ENCODE measurements around the gene GTPBP1.

The GTPBP1 gene

DNA sequence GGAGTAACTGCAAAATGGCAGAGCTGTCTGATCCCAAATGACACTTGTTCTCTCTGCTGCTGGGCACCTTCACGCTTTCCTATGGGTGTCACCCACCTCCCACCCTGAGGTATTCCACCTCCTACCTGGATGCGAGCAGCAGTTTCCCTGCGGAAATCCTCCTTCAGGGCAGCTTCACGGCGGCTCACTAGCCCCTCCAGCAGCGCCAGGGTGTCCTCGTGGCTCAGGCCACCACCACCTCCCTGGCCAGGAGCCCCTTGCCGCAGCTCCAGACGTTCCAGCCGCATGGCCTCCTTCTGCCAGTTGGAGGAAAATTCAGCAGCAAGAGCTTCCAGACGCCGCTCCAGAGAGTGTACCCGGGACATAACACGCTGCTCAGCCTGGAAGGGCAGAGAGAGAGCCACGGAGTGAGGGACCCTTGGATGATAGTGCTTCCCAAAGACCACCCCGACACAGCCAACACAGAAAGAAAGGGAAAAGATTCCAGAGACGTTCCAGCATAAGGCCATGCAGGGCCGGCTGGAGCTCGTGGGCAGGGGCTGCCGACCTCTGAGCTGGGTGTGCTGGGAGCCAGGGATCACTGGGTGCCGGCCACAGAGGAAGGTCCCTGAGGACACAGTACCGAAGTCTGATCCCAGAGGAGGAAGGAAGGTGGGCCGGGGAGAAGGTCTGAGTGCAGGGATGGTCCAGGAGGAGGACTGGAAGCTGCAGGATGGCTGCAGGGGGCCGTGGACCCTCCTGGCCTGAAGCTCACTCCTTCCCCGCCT is 36.6 kb downstream of the GTPBP1 start:
- DNase-seq, result no peak

- DNase-seq, result no peak
These were observed 39.2 kb downstream of the GTPBP1 start for GRCh38 chr22:38744981-38745380.

DNA sequence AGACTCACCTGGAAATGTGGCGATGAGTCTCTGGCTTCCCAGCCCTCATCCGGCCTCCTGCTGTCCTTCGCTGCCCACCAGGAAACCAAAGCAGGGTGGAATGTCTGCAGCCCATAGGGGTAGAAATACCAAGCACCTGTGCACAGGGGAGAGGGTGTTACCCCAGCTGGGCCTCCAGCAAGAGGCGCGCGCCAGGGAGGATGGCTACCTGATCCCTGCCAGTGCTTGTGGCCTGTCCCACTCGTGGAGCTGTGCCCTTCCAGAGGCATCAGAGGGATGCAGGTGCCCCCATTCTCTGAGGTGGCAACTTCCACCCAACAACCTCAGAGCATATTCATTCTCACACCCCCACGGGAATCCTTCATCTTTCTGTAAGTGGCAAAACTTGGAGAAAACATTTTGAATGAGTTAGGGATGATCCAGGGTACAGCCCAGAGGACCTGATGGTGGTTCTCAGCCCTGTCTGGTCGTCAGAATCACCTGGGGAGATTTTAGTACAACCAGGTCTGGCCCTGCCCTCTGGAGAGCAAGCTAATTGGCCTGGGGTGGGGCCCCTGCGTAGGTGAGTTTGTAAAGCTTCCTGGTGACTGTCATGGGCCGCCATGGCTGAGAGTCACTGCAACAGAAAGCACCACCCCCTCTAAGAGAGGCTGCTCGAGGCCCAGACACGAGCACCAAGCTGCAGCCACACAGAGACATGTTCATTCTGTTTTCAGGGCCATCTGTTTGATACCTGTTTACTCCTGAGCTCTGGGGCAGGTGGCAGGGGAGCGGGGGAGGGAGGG is 40.1 kb downstream of the GTPBP1 start:
- no peak for DNase-seq

- DNase-seq, result no peak
These were observed 42.9 kb downstream of the GTPBP1 start for GRCh38 chr22:38748487-38749136.

DNA sequence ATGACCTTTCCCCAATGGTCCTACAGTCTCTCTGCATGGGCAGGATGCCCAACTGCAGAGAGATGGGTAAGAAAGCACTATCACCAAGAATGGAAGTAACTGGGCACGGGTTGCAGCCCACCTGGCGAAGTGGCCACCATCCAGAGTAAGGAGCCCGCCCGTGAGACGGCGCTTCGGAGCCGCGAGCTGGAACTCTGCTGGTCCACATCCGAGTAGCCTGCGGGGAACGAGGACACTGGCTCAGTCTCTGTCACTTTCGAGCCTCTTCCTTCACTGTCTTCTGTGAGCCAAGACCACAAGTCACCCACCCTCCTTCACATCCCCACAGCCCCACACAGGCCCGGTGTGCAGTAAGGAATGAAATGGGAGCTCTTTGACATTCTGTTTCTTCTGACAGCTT is 44.4 kb downstream of the GTPBP1 start:
- DNase-seq, result no peak

DNA sequence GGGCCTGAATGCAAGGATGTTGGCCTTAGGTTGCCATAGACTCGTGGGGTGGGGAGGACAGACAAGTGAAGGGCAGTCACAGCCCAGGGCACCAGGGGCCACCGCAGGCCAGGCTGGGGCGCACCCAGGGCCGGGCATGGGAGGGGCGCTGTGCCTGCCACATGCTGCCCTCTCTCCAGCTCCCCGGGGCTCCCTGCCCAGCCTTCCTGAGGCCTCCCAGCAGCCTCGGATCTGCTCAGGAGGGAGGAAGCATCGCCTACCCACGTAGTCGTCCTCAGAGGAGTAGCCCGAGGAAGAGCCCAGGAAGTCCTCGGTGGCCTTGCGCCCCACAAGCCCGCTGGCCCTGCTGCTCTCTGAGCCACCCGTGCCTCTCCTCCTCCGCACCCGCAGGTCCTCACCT is 44.9 kb downstream of the GTPBP1 start:
- DNase-seq, result no peak

DNA sequence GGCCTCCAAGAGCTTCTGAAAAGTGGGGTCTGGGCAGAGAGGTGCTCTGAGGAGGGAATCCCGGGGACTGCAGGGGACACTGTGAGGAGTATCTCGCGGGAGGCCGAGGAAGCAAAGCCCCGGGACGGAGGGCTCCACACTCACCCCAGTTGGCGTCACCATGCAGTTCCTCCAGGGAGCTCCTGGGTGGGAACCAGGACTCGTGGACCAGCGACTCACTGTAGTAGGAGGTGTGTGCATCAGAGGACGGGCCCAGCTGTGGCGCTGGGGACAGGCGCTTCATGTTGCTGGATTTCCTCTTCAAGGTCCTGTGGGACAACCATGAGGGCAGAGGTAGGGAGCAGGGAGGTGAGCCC is 45.3 kb downstream of the GTPBP1 start:
- no peak for DNase-seq

DNA sequence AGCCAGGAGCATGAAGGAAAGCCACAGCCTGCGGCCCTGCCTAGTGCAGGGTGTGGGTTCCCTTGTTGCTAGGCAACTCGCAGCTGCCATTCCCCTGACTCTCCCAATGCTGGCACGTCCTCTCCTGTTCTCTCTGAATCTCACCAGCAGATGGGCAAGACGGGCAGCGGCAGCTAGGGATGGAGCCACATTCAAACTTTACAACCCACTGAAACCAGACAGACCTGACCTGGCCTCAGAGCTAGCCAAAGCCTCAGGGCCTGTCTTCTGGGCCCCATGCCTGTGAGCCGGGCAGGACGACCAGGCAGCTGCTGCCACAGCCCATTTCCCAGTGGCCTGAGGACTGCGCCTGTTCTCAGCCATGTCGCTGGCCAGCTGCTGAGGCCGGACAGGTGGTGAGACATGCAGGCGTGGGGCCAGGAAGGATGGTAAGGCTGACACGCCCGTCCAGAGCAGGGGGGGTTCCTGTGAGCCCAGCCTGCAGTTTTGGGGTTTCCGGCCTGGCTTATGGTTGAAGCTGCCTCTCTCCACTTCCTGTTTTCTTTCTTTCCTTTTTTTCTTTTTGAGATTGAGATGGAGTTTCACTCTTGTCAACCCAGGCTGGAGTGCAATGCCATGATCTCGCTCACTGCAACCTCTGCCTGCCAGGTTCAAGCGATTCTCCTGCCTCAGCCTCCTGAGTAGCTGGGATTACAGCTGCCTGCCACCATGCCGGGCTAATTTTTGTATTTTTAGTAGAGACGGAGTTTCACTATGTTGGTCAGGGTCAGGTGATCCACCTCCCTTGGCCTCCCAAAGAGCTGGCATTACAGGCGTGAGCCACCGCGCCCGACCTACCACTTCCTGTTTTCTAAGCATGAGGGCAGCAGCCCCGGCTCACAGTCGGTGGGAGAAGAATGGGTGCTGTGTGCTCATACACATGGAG is 45.9 kb downstream of the GTPBP1 start:
- DNase-seq, result peak; percentile 68

DNA sequence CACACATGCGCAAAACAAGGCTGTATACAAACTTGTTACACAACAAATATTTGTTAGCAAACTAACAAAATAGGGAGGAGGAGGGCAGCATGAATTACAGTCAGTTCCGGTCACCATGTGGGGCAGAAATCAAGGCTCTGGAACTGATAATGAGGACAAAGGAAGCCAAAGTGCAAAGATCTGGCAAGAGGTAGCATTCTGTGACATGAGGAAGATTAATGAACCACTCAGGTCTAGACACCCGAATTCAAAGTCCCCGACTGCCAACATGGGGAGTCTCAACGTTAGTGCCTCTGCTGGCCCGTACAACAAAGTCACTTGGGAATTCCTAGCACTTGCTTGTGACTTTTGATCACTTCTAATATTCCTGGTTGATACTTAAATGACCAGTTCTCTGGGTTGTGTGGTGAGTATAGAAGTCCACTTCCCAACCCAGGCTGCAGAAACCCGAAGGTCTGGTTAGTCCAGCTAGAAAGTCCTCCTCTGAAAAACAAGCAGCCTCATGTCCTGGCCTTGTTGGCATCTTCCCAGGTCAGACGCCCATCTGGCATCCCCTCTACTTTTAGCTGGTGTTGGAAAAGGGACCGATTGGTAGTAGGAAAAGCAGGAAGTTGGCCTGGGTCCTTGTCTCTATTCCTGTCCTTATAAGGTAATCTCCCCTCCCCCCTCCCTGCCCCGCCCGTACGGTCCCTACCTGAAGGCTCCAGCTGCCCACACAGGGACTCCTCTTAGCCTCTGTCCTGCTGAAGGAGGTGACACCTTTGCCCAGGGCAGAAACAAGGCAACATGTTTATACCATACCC is 48.4 kb downstream of the GTPBP1 start:
- DNase-seq, result peak; percentile 28

- peak; percentile 45 for DNase-seq
These were observed 49.0 kb downstream of the GTPBP1 start for GRCh38 chr22:38754751-38755154.

DNA sequence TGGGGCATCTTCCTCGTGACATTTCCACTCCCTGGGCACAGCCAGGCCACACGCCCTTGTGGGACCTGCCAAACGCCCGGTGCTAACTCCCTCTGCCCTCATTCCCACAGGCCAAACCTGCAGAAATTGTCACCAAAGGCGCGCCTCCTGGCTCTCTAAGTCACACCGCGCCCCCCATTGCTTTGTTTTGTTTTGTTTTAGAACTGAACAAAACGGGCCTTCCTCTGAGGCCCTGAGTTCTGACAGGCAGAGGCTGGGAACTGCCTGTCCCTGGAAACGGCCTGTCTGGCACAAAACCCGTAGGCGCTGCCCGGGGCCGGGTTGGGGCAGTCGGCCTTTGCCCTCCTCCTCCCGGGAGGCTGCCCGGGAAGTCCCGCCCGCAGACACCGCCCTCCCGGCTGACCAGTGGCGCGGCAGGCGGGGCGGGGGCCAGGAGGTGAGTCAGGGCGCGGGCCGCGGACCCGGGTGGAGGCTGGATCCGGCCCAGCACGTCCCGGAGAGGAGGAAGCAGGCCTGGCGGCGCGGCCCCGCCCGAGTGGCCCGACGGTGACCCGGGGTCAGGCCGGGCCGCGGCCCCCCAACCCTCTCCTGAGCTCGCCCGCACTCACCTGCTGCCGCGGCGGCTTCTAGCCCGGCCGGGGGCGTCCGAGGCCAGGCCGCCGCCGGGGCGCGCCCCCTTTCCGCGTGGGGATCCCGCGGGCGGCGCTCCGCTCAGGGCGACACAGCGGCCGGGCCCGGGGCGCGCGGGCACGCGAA is 49.6 kb downstream of the GTPBP1 start:
- DNase-seq, result peak; percentile 42

DNA sequence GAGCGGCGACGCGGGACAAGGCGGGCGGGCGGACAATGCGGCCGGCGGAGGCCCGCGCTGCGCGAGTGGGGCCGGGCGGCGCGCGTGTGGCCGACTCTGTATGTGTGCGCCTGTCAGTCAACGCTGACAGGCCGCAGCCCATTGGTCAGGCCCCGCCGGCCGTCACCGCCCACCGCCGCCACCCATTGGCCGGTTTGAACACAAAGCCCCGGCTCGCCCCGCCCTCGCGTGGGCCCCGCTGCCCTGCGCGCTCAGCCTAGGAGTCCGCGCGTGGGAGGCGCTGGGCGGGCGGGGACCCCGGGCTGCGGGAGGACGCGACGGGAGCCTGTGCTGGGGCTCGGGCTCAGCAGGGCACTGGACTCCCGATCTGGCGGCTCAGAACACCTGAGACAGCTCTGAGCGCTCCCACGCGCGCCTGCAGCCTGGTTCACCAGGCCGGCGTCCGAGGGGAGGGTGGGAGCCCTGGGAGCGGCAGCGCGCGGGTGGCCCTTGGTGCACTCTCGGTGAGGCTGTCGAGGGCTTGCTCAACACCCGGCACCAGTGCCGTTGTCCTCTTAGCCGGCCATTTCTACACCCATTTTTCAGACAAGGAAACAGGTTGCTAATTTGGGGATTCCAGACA is 50.3 kb downstream of the GTPBP1 start, which contains the start of gene SUN2:
Gene SUN2, minus strand, starts transcription at position 88 of the 622 bp plus-strand sequence. CDS start 3,370 bp downstream, outside the sequence.
- peak; percentile 94 for DNase-seq

GRCh38 chr22:38756711-38757463 is 51.1 kb downstream of the GTPBP1 start:
- peak; percentile 37 for DNase-seq

DNA sequence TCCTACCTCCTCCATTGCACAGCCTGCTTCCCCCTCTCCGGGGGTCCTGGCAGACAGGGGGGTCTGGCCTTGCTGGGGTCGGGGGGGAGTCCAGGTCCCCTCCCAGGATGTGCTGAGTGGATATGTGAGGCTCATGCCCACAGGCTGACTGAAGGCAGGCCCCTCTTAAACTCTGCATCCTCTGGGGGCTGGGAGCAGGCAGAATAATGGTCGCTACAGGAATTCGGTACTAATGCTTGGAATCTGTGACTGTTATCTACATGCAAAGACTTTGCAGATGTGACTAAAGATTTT is 51.7 kb downstream of the GTPBP1 start:
- DNase-seq, result no peak

DNA sequence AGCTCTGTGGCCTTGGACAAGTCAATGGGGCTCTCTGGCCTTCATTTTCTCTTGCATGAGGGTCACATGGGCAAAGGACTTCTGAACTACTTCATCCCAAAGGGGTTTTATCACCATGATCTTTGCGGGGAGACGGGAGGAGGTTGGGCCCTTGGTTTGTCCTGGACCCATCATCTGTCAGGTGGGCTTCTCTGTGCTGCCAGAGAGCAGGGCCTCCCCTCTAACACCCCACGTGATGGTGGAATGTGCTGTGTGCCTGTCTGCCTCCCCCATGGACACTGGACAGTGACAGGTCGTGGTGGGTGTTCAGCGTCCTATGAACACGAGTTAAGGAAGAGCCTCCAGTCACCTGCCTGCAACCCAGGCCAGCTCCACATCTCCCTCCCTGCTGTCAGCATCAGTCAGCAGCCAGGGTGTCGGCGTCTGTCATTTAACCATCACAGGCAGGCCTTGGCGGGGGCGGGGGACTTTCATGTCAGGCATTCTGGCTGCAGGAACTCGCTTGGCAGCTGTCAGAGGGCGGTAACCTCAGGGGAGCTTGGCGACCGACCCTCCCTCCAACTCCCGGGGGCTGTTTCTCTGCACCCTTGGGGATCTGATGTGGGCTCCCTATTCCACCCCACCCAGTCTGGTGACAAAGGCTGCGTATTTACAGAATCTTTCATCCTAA is 52.7 kb downstream of the GTPBP1 start:
- DNase-seq, result peak; percentile 80

- no peak for DNase-seq
These were observed 53.3 kb downstream of the GTPBP1 start for GRCh38 chr22:38759005-38759404.

DNA sequence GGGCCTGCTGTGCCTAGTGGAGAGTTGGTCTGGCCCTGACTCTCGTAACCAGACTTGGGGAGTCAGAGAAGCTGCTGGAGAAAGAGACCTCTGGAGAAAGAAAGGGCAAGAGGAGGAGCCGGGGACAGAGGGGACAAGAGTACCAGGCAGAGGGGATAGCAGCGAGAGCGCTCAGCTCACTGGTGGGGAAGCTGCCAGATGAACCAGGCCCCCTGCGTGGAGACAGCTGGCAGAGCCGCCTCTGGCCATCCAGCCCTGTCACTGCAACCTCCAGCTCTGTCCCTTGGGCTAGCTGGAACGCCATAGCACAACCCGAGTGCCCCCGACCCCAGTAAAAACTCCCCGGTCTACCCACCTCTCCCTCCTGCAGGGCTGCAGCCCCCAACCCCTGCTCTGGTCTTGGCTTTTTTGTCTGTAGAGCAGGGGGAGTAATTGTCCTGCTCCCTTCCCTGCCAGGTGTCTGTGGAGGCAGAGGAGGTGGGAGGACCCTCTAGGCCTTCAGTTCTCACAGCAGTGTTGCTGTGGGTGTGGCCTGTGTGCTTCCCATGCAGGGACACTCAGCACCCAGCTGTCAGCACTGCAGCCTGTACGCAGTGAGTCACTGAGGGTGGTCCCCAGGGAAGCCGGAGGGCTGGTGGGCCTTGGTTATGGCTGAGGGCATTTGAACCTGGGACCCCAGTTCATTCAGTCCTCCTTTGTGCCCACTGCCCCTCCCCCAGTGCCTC is 54.9 kb downstream of the GTPBP1 start:
- DNase-seq, result no peak
